ENCODE results near the gene SMOC1. TPM values are rescaled to one million over a fixed set of nuclear protein-coding genes. Genes with fewer than 3 reads are reported as not detected.

SMOC1 gene
- total RNA-seq, 1 donor from 2014 or later, result 89.3 TPM

- Mint-ChIP-seq H3K27me3 (ENCODE audit: insufficient read depth, low read depth) (no peaks in the 10 kb centered on the region), H3K9me3 (no peaks in the 10 kb centered on the region), H3K36me3 (peaks cover 2% of the 10 kb centered on the region), H3K27ac (no peak overlapping the region), H3K4me1 (peaks cover 21% of the 10 kb centered on the region), H3K4me3 (no peak overlapping the region)
- Histone ChIP-seq H3F3A (ENCODE audit: low read depth) (peaks cover 3% of the 10 kb centered on the region), H3K9ac (no peak overlapping the region), H4K20me1 (ENCODE audit: low read depth) (peaks cover 100% of the 10 kb centered on the region), H3K4me3 (no peak overlapping the region), H2AFZ (replicated peaks) (no peak overlapping the region), H3K36me3 (no peaks in the 10 kb centered on the region), H3K79me2 (ENCODE audit: low read depth) (peaks cover 100% of the 10 kb centered on the region), H3K27ac (no peak overlapping the region), H3K4me1 (peaks cover 22% of the 10 kb centered on the region), H3K4me2 (no peak overlapping the region), H3K27me3 (no peaks in the 10 kb centered on the region), H3K9me3 (ENCODE audit: low read depth) (no peaks in the 10 kb centered on the region)
- no peak for DNase-seq (ENCODE audit: low spot score)
- TF ChIP-seq CTCF (IDR thresholded peaks at IDR 0.05) (no peak), EZH2phosphoT487 (IDR thresholded peaks at IDR 0.05) (no peak), EZH2 (IDR thresholded peaks at IDR 0.05) (no peak)
These were observed 38.1 kb downstream of the SMOC1 start for GRCh38 chr14:69917287-69917686.

GRCh38 chr14:69919815-69920214 is 40.6 kb downstream of the SMOC1 start:
- Mint-ChIP-seq H3K4me3 (no peak overlapping the region), H3K9me3 (peaks cover 2% of the 10 kb centered on the region), H3K27ac (no peak overlapping the region), H3K4me1 (peaks cover 29% of the 10 kb centered on the region), H3K27me3 (ENCODE audit: insufficient read depth, low read depth) (peaks cover 2% of the 10 kb centered on the region), H3K36me3 (peaks cover 6% of the 10 kb centered on the region)
- H3K4me1 ChIP-seq, result peaks cover 33% of the 10 kb centered on the region
- H3K4me3 ChIP-seq, result no peak overlapping the region
- no peak overlapping the region for H2AFZ ChIP-seq (replicated peaks)
- no peak overlapping the region for H3K9ac ChIP-seq
- H3K27ac ChIP-seq, result no peak overlapping the region
- H3K9me3 ChIP-seq (ENCODE audit: low read depth), result no peaks in the 10 kb centered on the region
- TF ChIP-seq EZH2 (IDR thresholded peaks at IDR 0.05) (no peak), EZH2phosphoT487 (IDR thresholded peaks at IDR 0.05) (no peak), CTCF (IDR thresholded peaks at IDR 0.05) (no peak)
- no peak for DNase-seq (ENCODE audit: low spot score)
- no peaks in the 10 kb centered on the region for H3K27me3 ChIP-seq
- H3F3A ChIP-seq (ENCODE audit: low read depth), result peaks cover 10% of the 10 kb centered on the region
- H3K79me2 ChIP-seq (ENCODE audit: low read depth), result peaks cover 97% of the 10 kb centered on the region
- peaks cover 96% of the 10 kb centered on the region for H4K20me1 ChIP-seq (ENCODE audit: low read depth)
- H3K4me2 ChIP-seq, result no peak overlapping the region
- no peaks in the 10 kb centered on the region for H3K36me3 ChIP-seq

- no peak for DNase-seq (ENCODE audit: low spot score)
- peaks cover 2% of the 10 kb centered on the region for H3K27me3 Mint-ChIP-seq (ENCODE audit: insufficient read depth, low read depth)
- H3K36me3 Mint-ChIP-seq, result peaks cover 6% of the 10 kb centered on the region
- H3K27me3 ChIP-seq, result no peaks in the 10 kb centered on the region
- no peak overlapping the region for H3K4me2 ChIP-seq
- H3K9ac ChIP-seq, result no peak overlapping the region
- no peaks in the 10 kb centered on the region for H3K9me3 ChIP-seq (ENCODE audit: low read depth)
- H3F3A ChIP-seq (ENCODE audit: low read depth), result peaks cover 13% of the 10 kb centered on the region
- H3K4me1 ChIP-seq, result peaks cover 33% of the 10 kb centered on the region
- H3K4me1 Mint-ChIP-seq, result peaks cover 31% of the 10 kb centered on the region
- H3K9me3 Mint-ChIP-seq, result peaks cover 2% of the 10 kb centered on the region
- no peak overlapping the region for H2AFZ ChIP-seq (replicated peaks)
- peaks cover 95% of the 10 kb centered on the region for H3K79me2 ChIP-seq (ENCODE audit: low read depth)
- no peak overlapping the region for H3K4me3 ChIP-seq
- peak overlapping the region; percentile 88 for H3K27ac Mint-ChIP-seq
- H3K27ac ChIP-seq, result no peak overlapping the region
- no peak for TF ChIP-seq EZH2phosphoT487 (IDR thresholded peaks at IDR 0.05)
- no peak overlapping the region for H3K4me3 Mint-ChIP-seq
- no peaks in the 10 kb centered on the region for H3K36me3 ChIP-seq
- H4K20me1 ChIP-seq (ENCODE audit: low read depth), result peaks cover 93% of the 10 kb centered on the region
These were observed 41.8 kb downstream of the SMOC1 start for GRCh38 chr14:69921052-69921451.

GRCh38 chr14:69922198-69922597 is 43.0 kb downstream of the SMOC1 start:
- H3K4me1 Mint-ChIP-seq, result peaks cover 39% of the 10 kb centered on the region
- H3K27me3 Mint-ChIP-seq (ENCODE audit: insufficient read depth, low read depth), result peaks cover 2% of the 10 kb centered on the region
- peaks cover 2% of the 10 kb centered on the region for H3K9me3 Mint-ChIP-seq
- no peak overlapping the region for H3K4me3 Mint-ChIP-seq
- H3K36me3 Mint-ChIP-seq, result peaks cover 6% of the 10 kb centered on the region
- H3K4me2 ChIP-seq, result no peak overlapping the region
- H3K27ac Mint-ChIP-seq, result peak overlapping the region; percentile 78
- H3K79me2 ChIP-seq (ENCODE audit: low read depth), result peaks cover 95% of the 10 kb centered on the region
- DNase-seq (ENCODE audit: low spot score), result no peak
- no peak overlapping the region for H3K9ac ChIP-seq
- H3K27ac ChIP-seq, result no peak overlapping the region
- H3F3A ChIP-seq (ENCODE audit: low read depth), result peaks cover 22% of the 10 kb centered on the region
- no peaks in the 10 kb centered on the region for H3K9me3 ChIP-seq (ENCODE audit: low read depth)
- H4K20me1 ChIP-seq (ENCODE audit: low read depth), result peaks cover 93% of the 10 kb centered on the region
- no peak overlapping the region for H3K4me3 ChIP-seq
- no peak overlapping the region for H2AFZ ChIP-seq (replicated peaks)
- no peaks in the 10 kb centered on the region for H3K36me3 ChIP-seq
- no peaks in the 10 kb centered on the region for H3K27me3 ChIP-seq
- TF ChIP-seq EZH2 (IDR thresholded peaks at IDR 0.05), result no peak
- no peak for TF ChIP-seq EZH2phosphoT487 (IDR thresholded peaks at IDR 0.05)
- TF ChIP-seq CTCF (IDR thresholded peaks at IDR 0.05), result no peak
- peaks cover 29% of the 10 kb centered on the region for H3K4me1 ChIP-seq
